GM12878 (cell line): ENCODE data around the gene GJA5. TPM values are rescaled to one million over a fixed set of nuclear protein-coding genes. Genes with fewer than 3 reads are reported as not detected.

Experiments used
- ATAC-seq: fragments of 200-7000 bp; cut with Tn5 transposase; 3 replicates; pipeline ENCODE4 v1.9.1; 2020; ENCODE audit warnings: mild to moderate bottlenecking, moderate library complexity
- BruUV-seq: library from RNA; stranded (reverse); fragments of 400-500 nt; replicated peaks from 2 replicates; lab custom pipeline; 2021; lab: Mats Ljungman, UMichigan
- CTCF ChIA-PET: fragments of 300-600 bp; sonication (Branson Sonifier 250); formaldehyde crosslinking; extraction: SDS; loops from one replicate; lab custom pipeline; 2021; ENCODE audit warnings: inconsistent platforms; lab: Yijun Ruan, JAX
- POLR2A ChIA-PET: fragments of 350-600 bp; formaldehyde crosslinking; extraction: SDS; loops from one replicate; lab custom pipeline; 2021; ENCODE audit warnings: inconsistent platforms; lab: Charles Lee
- RAD21 ChIA-PET: fragments of 300-600 bp; sonication (Branson Sonifier 250); formaldehyde crosslinking; loops from one replicate; lab custom pipeline; 2023; ENCODE audit warnings: antibody characterized with exemption; ENCODE audit not compliant: unreplicated experiment; lab: Charles Lee
- SMC1A ChIA-PET: fragments of 300-600 bp; sonication (Branson Sonifier 250); formaldehyde crosslinking; loops from one replicate; lab custom pipeline; 2023; ENCODE audit not compliant: unreplicated experiment, uncharacterized antibody; lab: Charles Lee
- DNase-seq: peaks from one replicate; pipeline ENCODE4 v3.0.0-alpha.2; 2011; ENCODE audit warnings: low read depth, low spot score
- FAIRE-seq: peaks from 3 replicates; lab custom pipeline; 2011; peaks lifted over from hg19 to GRCh38; lab: Jason Lieb, UNC
- H2AFZ ChIP-seq: 2 replicates; pipeline ENCODE4 v1.6.0; 2011; ENCODE audit warnings: low read depth, low read length, control low read depth; ENCODE audit not compliant: control insufficient read depth
- H3K27ac ChIP-seq: 2 replicates; pipeline ENCODE4 v1.5.1; 2011; ENCODE audit warnings: control low read depth; ENCODE audit not compliant: control insufficient read depth, insufficient read depth
- H3K27me3 ChIP-seq, 2 experiments: replicated peaks in 1 of 2; 2 replicates each; pipeline versions ENCODE4 v1.6.0 to v1.6.1; 2011; ENCODE audit warnings: low read length in 1 of 2; ENCODE audit not compliant: control insufficient read depth in 2 of 2, insufficient read depth in 2 of 2
- H3K36me3 ChIP-seq, 2 experiments: 2 replicates each; pipeline ENCODE4 v1.5.1; 2011; ENCODE audit warnings: low read length in 1 of 2; ENCODE audit not compliant: control insufficient read depth in 2 of 2, insufficient read depth in 2 of 2
- H3K4me1 ChIP-seq: 2 replicates; pipeline ENCODE4 v1.6.1; 2011; ENCODE audit warnings: mild to moderate bottlenecking, low read length, moderate library complexity, mixed read lengths; ENCODE audit not compliant: control insufficient read depth, insufficient read depth
- H3K4me2 ChIP-seq: 2 replicates; pipeline ENCODE4 v1.6.0; 2011; ENCODE audit warnings: control low read depth; ENCODE audit not compliant: control insufficient read depth, insufficient read depth
- H3K4me3 ChIP-seq: fragments of 200-600 bp; sonication (generic); 2 replicates; pipeline ENCODE4 v1.5.1; 2016
- H3K79me2 ChIP-seq: 2 replicates; pipeline ENCODE4 v1.6.0; 2011; ENCODE audit warnings: low read length; ENCODE audit not compliant: control insufficient read depth, insufficient read depth
- H3K9ac ChIP-seq: 2 replicates; pipeline ENCODE4 v1.8.0; 2011; ENCODE audit warnings: low read length, control low read depth, mixed read lengths; ENCODE audit not compliant: control insufficient read depth, insufficient read depth
- H3K9me3 ChIP-seq: replicated peaks from 3 replicates; pipeline ENCODE4 v1.5.1; 2011; ENCODE audit warnings: mild to moderate bottlenecking, low read length; ENCODE audit not compliant: control insufficient read depth, insufficient read depth
- H4K20me1 ChIP-seq: 2 replicates; pipeline ENCODE4 v1.6.0; 2011; ENCODE audit not compliant: control insufficient read depth, insufficient read depth
- CBX5 ChIP-seq: sonication (generic); IDR thresholded peaks from 2 replicates; pipeline ENCODE4 v1.6.1; 2016; ENCODE audit warnings: low read depth, moderate library complexity, mild to moderate bottlenecking, inconsistent platforms
- CHD4 ChIP-seq: fragments of 200-600 bp; sonication (generic); IDR thresholded peaks from 2 replicates; pipeline ENCODE4 v1.6.1; 2016; ENCODE audit warnings: mild to moderate bottlenecking
- CREB1 ChIP-seq: IDR thresholded peaks from 2 replicates; pipeline ENCODE4 v1.6.1; 2012; ENCODE audit warnings: low read depth, mild to moderate bottlenecking, inconsistent platforms
- CREM ChIP-seq: IDR thresholded peaks from 2 replicates; pipeline ENCODE4 v1.6.1; 2014; ENCODE audit warnings: antibody characterized with exemption, low read depth
- ETV6 ChIP-seq, 2 experiments: fragments of 450-650 bp in 1 of 2; IDR thresholded peaks in 1 of 2; conservative IDR thresholded peaks in 1 of 2; 2 replicates each; pipeline ENCODE4 v1.6.1; 2014; ENCODE audit warnings: antibody characterized with exemption in 1 of 2, borderline replicate concordance in 1 of 2, low read depth in 1 of 2, mild to moderate bottlenecking in 1 of 2, moderate library complexity in 1 of 2
- FOXK2 ChIP-seq: fragments of 450-650 bp; IDR thresholded peaks from 2 replicates; pipeline ENCODE4 v1.6.1; 2017; ENCODE audit warnings: mild to moderate bottlenecking, moderate library complexity
- GATAD2B ChIP-seq: fragments of 450-650 bp; conservative IDR thresholded peaks from 2 replicates; pipeline ENCODE4 v1.6.1; 2017; ENCODE audit warnings: low read depth, mild to moderate bottlenecking, moderate library complexity
- MXI1 ChIP-seq: fragments of 150-350 bp; IDR thresholded peaks from 2 replicates; pipeline ENCODE4 v1.6.1; 2011; ENCODE audit warnings: low read depth, mild to moderate bottlenecking, inconsistent platforms, low read length, improper control_type of control experiment
- RFX5 ChIP-seq: IDR thresholded peaks from 2 replicates; pipeline ENCODE4 v1.6.1; 2011; ENCODE audit warnings: low read depth, low read length, improper control_type of control experiment
- SMC3 ChIP-seq: IDR thresholded peaks from 2 replicates; pipeline ENCODE4 v1.6.1; 2011; ENCODE audit warnings: low read length, improper control_type of control experiment, borderline replicate concordance
- TCF12 ChIP-seq: IDR thresholded peaks from 2 replicates; pipeline ENCODE4 v1.6.1; 2011; ENCODE audit warnings: low read depth, mild to moderate bottlenecking, low read length
- WGBS: methylation state at CpG from one replicate; pipeline ENCODE4 v1.1.6; 2016; ENCODE audit warnings: low lambda C conversion rate; ENCODE audit not compliant: insufficient replicate concordance, insufficient coverage; ENCODE audit errors: missing lambda C conversion rate; 5-methylcytosine and 5-hydroxymethylcytosine counted together
- in situ Hi-C: fragments of 300-500 bp; cut with MboI; formaldehyde crosslinking; loops from 9 replicates; pipeline ENCODE4 v1.14.3; 2018; ENCODE audit warnings: mixed read lengths
- intact Hi-C: fragments of 100-400 bp; cut with micrococcal nuclease; formaldehyde crosslinking; loops from one replicate; pipeline ENCODE4 v1.14.2; 2022; ENCODE audit not compliant: unreplicated experiment
- polyA plus RNA-seq, 11 experiments: library from polyadenylated mRNA; depleted of rRNA in 4 of 11; unstranded in 6 of 11; stranded (reverse) in 5 of 11; fragments of >200 nt; fragmentation: Nextera tagmentation in 4 of 11; fragmentation: Illumina TruSeq in 1 of 11; extraction: Ambion mirVana in 4 of 11; extraction: Trizol in 1 of 11; gene quantifications; 1 replicate in 1 of 11; 2 replicates in 10 of 11; pipeline versions ENCODE4 v1.2.1 to v1.2.3, GENCODE V29; 2011 to 2016; ENCODE audit warnings: inconsistent platforms in 2 of 11, missing spikeins in 2 of 11, low read depth in 1 of 11
- total RNA-seq, 4 experiments: library from RNA; depleted of rRNA in 3 of 4; stranded (reverse); fragments of >200 nt in 3 of 4; fragmentation: Illumina TruSeq in 1 of 4; extraction: Trizol in 1 of 4; gene quantifications; 2 replicates each; pipeline versions ENCODE4 v1.2.1 to v1.2.3, GENCODE V29; 2013 to 2021
- TF ChIP-seq, protein P1 (sequence below): IDR thresholded peaks from 2 replicates; pipeline ENCODE4 v1.6.1; 2012; ENCODE audit warnings: low read depth, low read length, improper control_type of control experiment
- TF ChIP-seq, protein P2 (sequence below): fragments of 150-350 bp; IDR thresholded peaks from 2 replicates; pipeline ENCODE4 v1.6.1; 2014; ENCODE audit warnings: mild to moderate bottlenecking, low read depth, low read length
- TF ChIP-seq, protein P3 (sequence below): fragments of 450-650 bp; conservative IDR thresholded peaks from 2 replicates; pipeline ENCODE4 v1.6.1; 2017; ENCODE audit warnings: mild to moderate bottlenecking, moderate library complexity

Gene GJA5
- total and polyA plus RNA-seq, 10 of the 15 experiments (the other 5 are each of a cell fraction or from before 2014, with no cell fraction given): not detected

DNA sequence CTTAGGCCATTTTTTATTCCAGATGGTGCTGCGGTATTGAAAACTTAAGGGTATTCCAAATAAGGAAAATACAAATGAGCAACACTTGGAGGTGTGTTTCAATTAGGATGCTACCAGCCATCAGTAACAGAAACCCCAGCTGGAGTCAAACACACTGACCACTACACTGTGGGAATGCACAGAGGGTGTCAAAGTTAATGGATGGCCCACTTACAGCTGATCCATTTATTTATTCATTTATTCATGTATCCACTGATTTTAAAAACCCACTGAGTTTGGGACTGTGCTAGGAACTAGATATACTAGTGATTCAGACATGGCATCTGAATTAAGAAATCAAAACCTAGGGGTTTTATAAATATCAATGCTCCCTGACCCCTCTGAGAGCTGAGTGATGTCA lies 24.5 kb upstream of the GJA5 start:
- H3K36me3 ChIP-seq: no peaks in the 10 kb centered on the region
- no peaks in the 10 kb centered on the region for H3K79me2 ChIP-seq
- intact Hi-C loops: no loop called here
- no peak overlapping the region for H3K4me3 ChIP-seq
- no TSS peak for BruUV-seq
- ChIA-PET POLR2A (no interaction called here), RAD21 (no interaction called here), SMC1A (no interaction called here), CTCF (no interaction called here)
- no peak overlapping the region for H3K4me2 ChIP-seq
- in situ Hi-C loops: no loop called here
- no peaks in the 10 kb centered on the region for H3K4me1 ChIP-seq
- no peak for ATAC-seq
- peaks cover 0 to 2% of the 10 kb centered on the region in 2 experiments; a peak in 1 of 4 replicates for H3K27me3 ChIP-seq
- H3K9me3 ChIP-seq: no peaks in the 10 kb centered on the region
- TF ChIP-seq, protein P1, sequence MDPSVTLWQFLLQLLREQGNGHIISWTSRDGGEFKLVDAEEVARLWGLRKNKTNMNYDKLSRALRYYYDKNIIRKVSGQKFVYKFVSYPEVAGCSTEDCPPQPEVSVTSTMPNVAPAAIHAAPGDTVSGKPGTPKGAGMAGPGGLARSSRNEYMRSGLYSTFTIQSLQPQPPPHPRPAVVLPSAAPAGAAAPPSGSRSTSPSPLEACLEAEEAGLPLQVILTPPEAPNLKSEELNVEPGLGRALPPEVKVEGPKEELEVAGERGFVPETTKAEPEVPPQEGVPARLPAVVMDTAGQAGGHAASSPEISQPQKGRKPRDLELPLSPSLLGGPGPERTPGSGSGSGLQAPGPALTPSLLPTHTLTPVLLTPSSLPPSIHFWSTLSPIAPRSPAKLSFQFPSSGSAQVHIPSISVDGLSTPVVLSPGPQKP: no peak
- TF ChIP-seq CBX5 (no peak), TCF12 (no peak), CHD4 (no peak), CREM (no peak), FOXK2 (no peak), SMC3 (no peak), GATAD2B (no peak), MXI1 (no peak), CREB1 (no peak), RFX5 (no peak), ETV6 (conservative IDR thresholded peaks at IDR 0.05 in 1 of 2, IDR thresholded peaks at IDR 0.05 in 1 of 2; ENCODE audit: borderline replicate concordance in 1 of 2, low read depth in 1 of 2) (no peak)
- TF ChIP-seq, protein P2, sequence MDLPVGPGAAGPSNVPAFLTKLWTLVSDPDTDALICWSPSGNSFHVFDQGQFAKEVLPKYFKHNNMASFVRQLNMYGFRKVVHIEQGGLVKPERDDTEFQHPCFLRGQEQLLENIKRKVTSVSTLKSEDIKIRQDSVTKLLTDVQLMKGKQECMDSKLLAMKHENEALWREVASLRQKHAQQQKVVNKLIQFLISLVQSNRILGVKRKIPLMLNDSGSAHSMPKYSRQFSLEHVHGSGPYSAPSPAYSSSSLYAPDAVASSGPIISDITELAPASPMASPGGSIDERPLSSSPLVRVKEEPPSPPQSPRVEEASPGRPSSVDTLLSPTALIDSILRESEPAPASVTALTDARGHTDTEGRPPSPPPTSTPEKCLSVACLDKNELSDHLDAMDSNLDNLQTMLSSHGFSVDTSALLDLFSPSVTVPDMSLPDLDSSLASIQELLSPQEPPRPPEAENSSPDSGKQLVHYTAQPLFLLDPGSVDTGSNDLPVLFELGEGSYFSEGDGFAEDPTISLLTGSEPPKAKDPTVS: no peak
- TF ChIP-seq, protein P3, sequence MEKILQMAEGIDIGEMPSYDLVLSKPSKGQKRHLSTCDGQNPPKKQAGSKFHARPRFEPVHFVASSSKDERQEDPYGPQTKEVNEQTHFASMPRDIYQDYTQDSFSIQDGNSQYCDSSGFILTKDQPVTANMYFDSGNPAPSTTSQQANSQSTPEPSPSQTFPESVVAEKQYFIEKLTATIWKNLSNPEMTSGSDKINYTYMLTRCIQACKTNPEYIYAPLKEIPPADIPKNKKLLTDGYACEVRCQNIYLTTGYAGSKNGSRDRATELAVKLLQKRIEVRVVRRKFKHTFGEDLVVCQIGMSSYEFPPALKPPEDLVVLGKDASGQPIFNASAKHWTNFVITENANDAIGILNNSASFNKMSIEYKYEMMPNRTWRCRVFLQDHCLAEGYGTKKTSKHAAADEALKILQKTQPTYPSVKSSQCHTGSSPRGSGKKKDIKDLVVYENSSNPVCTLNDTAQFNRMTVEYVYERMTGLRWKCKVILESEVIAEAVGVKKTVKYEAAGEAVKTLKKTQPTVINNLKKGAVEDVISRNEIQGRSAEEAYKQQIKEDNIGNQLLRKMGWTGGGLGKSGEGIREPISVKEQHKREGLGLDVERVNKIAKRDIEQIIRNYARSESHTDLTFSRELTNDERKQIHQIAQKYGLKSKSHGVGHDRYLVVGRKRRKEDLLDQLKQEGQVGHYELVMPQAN: no peak
- no peak for DNase-seq
- H3K9ac ChIP-seq: no peak overlapping the region
- no peak for FAIRE-seq
- H2AFZ ChIP-seq: no peak overlapping the region
- no peak overlapping the region for H3K27ac ChIP-seq
- H4K20me1 ChIP-seq: no peaks in the 10 kb centered on the region
- 0% methylated on average over 1 of the region's 1 CpG for WGBS
